ENCODE results near the gene PRR36.

DNA sequence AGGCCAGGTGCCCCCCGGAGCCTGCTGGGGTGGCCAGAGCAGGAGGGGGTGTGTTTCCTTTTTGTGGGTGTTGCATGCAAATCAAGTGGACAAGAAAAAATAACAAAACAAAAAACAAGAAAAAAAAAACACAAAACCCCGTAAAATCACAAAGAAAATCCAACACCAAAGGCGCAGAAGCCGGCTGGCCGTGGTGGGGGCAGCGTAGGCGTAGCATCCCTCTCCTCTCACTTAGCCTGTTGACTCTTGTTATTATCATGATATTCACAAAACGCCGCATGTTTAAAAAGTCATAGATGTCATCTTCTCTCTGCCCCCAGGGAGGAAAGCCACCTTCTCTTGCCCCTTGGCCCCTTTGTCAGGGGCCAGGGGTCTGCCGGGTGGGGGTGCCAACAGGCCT, 39.5 kb upstream of the PRR36 start:
- TF ChIP-seq, protein P1, sequence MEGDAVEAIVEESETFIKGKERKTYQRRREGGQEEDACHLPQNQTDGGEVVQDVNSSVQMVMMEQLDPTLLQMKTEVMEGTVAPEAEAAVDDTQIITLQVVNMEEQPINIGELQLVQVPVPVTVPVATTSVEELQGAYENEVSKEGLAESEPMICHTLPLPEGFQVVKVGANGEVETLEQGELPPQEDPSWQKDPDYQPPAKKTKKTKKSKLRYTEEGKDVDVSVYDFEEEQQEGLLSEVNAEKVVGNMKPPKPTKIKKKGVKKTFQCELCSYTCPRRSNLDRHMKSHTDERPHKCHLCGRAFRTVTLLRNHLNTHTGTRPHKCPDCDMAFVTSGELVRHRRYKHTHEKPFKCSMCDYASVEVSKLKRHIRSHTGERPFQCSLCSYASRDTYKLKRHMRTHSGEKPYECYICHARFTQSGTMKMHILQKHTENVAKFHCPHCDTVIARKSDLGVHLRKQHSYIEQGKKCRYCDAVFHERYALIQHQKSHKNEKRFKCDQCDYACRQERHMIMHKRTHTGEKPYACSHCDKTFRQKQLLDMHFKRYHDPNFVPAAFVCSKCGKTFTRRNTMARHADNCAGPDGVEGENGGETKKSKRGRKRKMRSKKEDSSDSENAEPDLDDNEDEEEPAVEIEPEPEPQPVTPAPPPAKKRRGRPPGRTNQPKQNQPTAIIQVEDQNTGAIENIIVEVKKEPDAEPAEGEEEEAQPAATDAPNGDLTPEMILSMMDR (conservative IDR thresholded peaks at IDR 0.05): no peak
- no peak for TF ChIP-seq EZH2 (IDR thresholded peaks at IDR 0.05; ENCODE audit: low read depth)
